ENCODE data around the gene NNAT.

The NNAT gene

GRCh38 chr20:37492945-37493344 lies 28.1 kb upstream of the NNAT start:
- H3K27ac ChIP-seq (ENCODE audit: low read length), result no peak overlapping the region
- H3K4me1 ChIP-seq (ENCODE audit: insufficient read depth, low read length), result no peaks in the 10 kb centered on the region
- no peaks in the 10 kb centered on the region for H3K79me2 ChIP-seq (ENCODE audit: insufficient read depth, low read length)
- H3K36me3 ChIP-seq (ENCODE audit: insufficient read depth, low read length), result no peaks in the 10 kb centered on the region
- no peaks in the 10 kb centered on the region for H3K27me3 ChIP-seq (ENCODE audit: insufficient read depth, low read length, poor library complexity)
- no peak overlapping the region for H2AFZ ChIP-seq (ENCODE audit: low read depth, low read length)
- DNase-seq (no peak), ATAC-seq (ENCODE audit: insufficient read depth, low read depth) (no peak)
- H3K9ac ChIP-seq (ENCODE audit: low read depth, low read length), result no peak overlapping the region
- no peaks in the 10 kb centered on the region for H3K9me3 ChIP-seq (ENCODE audit: insufficient read depth, low read length, severe bottlenecking)
- TF ChIP-seq EZH2 (IDR thresholded peaks at IDR 0.05; ENCODE audit: borderline replicate concordance, low read depth, low read length, severe bottlenecking) (no peak), CTCF (IDR thresholded peaks at IDR 0.05; ENCODE audit: borderline replicate concordance, extremely low read depth, low read length, poor library complexity, severe bottlenecking) (no peak)
- H3K4me3 ChIP-seq (ENCODE audit: low read depth in 1 of 2, low read length in 2 of 2), result no peak overlapping the region
- no peaks in the 10 kb centered on the region for H4K20me1 ChIP-seq (ENCODE audit: insufficient read depth, low read length)
- H3K4me2 ChIP-seq (ENCODE audit: insufficient read depth, low read length), result no peak overlapping the region

GRCh38 chr20:37494301-37494700 lies 26.7 kb upstream of the NNAT start:
- Histone ChIP-seq H3K27ac (ENCODE audit: low read length) (no peak overlapping the region), H2AFZ (ENCODE audit: low read depth, low read length) (no peak overlapping the region), H4K20me1 (ENCODE audit: insufficient read depth, low read length) (no peaks in the 10 kb centered on the region), H3K4me2 (ENCODE audit: insufficient read depth, low read length) (no peak overlapping the region), H3K36me3 (ENCODE audit: insufficient read depth, low read length) (no peaks in the 10 kb centered on the region), H3K79me2 (ENCODE audit: insufficient read depth, low read length) (no peaks in the 10 kb centered on the region), H3K4me1 (ENCODE audit: insufficient read depth, low read length) (no peaks in the 10 kb centered on the region), H3K9me3 (ENCODE audit: insufficient read depth, low read length, severe bottlenecking) (no peaks in the 10 kb centered on the region), H3K27me3 (ENCODE audit: insufficient read depth, low read length, poor library complexity) (no peaks in the 10 kb centered on the region), H3K4me3 (ENCODE audit: low read depth in 1 of 2, low read length in 2 of 2) (no peak overlapping the region), H3K9ac (ENCODE audit: low read depth, low read length) (no peak overlapping the region)
- ATAC-seq (ENCODE audit: insufficient read depth, low read depth) (no peak), DNase-seq (no peak)
- TF ChIP-seq EZH2 (IDR thresholded peaks at IDR 0.05; ENCODE audit: borderline replicate concordance, low read depth, low read length, severe bottlenecking) (no peak), CTCF (IDR thresholded peaks at IDR 0.05; ENCODE audit: borderline replicate concordance, extremely low read depth, low read length, poor library complexity, severe bottlenecking) (no peak)

GRCh38 chr20:37494796-37495195 lies 26.3 kb upstream of the NNAT start:
- no peaks in the 10 kb centered on the region for H4K20me1 ChIP-seq (ENCODE audit: insufficient read depth, low read length)
- H3K4me1 ChIP-seq (ENCODE audit: insufficient read depth, low read length), result no peaks in the 10 kb centered on the region
- DNase-seq, result no peak
- no peak overlapping the region for H3K27ac ChIP-seq (ENCODE audit: low read length)
- no peak overlapping the region for H3K9ac ChIP-seq (ENCODE audit: low read depth, low read length)
- H3K36me3 ChIP-seq (ENCODE audit: insufficient read depth, low read length), result no peaks in the 10 kb centered on the region
- no peak overlapping the region for H3K4me2 ChIP-seq (ENCODE audit: insufficient read depth, low read length)
- TF ChIP-seq EZH2 (IDR thresholded peaks at IDR 0.05; ENCODE audit: borderline replicate concordance, low read depth, low read length, severe bottlenecking) (no peak), CTCF (IDR thresholded peaks at IDR 0.05; ENCODE audit: borderline replicate concordance, extremely low read depth, low read length, poor library complexity, severe bottlenecking) (no peak)
- H3K27me3 ChIP-seq (ENCODE audit: insufficient read depth, low read length, poor library complexity), result no peaks in the 10 kb centered on the region
- no peaks in the 10 kb centered on the region for H3K79me2 ChIP-seq (ENCODE audit: insufficient read depth, low read length)
- H2AFZ ChIP-seq (ENCODE audit: low read depth, low read length), result no peak overlapping the region
- no peaks in the 10 kb centered on the region for H3K9me3 ChIP-seq (ENCODE audit: insufficient read depth, low read length, severe bottlenecking)
- H3K4me3 ChIP-seq (ENCODE audit: low read depth in 1 of 2, low read length in 2 of 2), result no peak overlapping the region
- ATAC-seq (ENCODE audit: insufficient read depth, low read depth), result no peak
